Thyroid gland (tissue), 4 donors: Measurements from ENCODE around the gene NGB.

Experiments
- CTCF ChIP-seq, 6 experiments: fragments of 200-600 bp in 3 of 6; fragments of 450-650 bp in 3 of 6; sonication (generic) in 3 of 6; IDR thresholded peaks; one replicate each; pipeline ENCODE4 v1.5.1; 2016 to 2019; ENCODE audit warnings: antibody characterized with exemption in 6 of 6, mild to moderate bottlenecking in 2 of 6, inconsistent platforms in 1 of 6, moderate library complexity in 1 of 6
- POLR2A ChIP-seq, 2 donors: fragments of 450-650 bp; IDR thresholded peaks; one replicate each; pipeline ENCODE4 v1.6.1; 2017; ENCODE audit warnings: antibody characterized with exemption in 2 of 2, mild to moderate bottlenecking in 2 of 2, moderate library complexity in 1 of 2

GRCh38 chr14:77299771-77300170 is 28.8 kb upstream of the NGB start:
- no peak for TF ChIP-seq CTCF (IDR thresholded peaks at IDR 0.05)
- TF ChIP-seq POLR2A (IDR thresholded peaks at IDR 0.05): no peak
